Measurements from ENCODE around the gene KY.
A peak's percentile ranks its signal among the peaks of the same experiment; 100 is the strongest.

The KY gene, protein sequence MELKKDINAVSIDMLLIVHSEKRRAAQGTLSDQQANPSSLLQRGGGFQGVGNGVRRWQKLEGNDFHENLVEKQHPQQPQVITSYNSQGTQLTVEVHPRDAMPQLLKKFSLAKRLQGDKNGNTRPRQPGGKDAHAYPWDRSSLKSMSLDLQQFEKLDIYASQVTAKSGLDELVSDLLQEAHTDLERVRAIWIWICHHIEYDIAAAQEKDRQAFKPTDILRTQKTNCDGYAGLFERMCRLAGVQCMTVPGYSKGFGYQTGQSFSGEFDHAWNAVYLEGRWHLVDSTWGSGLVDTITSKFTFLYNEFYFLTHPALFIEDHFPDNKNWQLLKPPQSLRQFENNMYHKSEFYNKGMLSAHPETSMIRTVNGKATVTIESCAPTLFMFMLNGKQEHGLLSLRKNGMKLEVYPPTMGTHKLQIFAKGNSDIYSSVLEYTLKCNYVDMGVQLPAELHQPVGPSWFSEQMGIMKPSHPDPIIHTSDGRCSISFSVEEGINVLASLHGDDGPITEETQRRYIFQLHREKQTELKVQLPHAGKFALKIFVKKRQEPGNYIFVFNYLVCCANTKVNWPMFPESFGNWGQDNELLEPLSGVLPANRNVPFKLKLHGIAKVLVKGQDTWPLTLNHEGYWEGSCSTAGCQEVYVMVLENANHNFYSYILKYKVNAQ

DNA sequence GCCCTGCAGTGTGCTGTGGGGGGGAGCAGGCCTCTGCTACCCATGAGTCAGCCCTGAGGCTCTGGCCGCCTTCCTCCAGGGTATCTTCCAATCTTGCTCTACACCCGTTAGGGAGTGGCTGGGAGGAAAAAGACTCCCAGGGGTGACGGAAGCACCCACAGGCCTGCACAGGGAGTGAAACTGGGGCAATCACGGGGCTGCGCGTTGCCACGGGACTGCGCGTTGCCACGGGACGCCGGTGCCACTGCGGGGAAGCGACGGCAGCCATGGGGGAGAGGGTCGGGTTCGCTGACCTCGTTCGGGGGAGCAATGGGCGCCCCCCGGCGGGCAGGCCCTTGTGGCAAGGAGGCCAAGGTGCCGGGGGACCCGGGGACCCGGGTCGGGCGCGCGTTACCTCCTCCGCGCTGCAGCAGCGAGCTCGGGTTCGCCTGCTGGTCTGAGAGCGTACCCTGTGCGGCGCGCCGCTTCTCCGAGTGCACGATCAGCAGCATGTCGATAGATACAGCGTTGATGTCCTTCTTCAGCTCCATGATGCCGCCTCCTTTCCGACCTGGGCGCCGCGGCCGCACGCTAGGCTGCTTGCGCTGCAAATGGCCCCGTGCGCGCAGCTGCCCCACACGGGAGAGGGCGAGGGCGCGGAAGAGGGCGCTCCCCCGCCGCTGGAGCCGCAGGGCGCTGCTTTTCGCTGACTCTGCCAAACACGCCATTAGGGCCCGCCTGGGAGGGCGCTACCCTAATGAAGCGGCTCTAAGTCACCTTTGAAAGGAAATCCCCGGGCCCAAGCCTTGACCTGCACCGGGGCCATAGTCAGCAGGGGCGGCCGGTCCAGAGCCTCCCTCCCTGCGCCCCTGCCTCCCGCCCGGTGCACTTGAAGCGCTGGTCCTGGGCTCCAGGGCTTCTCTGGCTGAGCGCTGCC is at the start of gene KY:
KY (minus strand) TSS at position 592 of the 916 bp plus-strand sequence; CDS start at position 530, 62 bp downstream.
- DNase-seq = peak; percentile 56

DNA sequence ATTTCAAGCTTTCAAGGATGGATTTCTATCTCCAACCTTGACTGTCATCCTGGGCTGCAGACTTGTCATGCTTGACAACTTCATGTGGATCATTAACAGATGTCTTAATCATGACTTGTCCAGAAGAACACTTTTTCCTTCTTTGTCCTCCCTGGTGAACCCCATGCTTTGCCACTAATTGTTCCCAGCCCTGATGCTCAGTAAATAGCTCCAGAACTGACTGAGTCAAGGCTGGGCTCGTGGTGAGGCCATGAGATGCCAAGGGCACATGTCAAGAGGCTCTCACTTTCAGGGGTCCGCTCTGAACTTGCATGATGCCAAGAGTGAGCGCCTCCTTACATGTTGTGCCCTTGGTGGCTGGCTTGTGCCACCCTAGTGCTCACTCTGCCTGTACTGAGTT is 48.9 kb upstream of the KY start:
- no peak for DNase-seq

DNA sequence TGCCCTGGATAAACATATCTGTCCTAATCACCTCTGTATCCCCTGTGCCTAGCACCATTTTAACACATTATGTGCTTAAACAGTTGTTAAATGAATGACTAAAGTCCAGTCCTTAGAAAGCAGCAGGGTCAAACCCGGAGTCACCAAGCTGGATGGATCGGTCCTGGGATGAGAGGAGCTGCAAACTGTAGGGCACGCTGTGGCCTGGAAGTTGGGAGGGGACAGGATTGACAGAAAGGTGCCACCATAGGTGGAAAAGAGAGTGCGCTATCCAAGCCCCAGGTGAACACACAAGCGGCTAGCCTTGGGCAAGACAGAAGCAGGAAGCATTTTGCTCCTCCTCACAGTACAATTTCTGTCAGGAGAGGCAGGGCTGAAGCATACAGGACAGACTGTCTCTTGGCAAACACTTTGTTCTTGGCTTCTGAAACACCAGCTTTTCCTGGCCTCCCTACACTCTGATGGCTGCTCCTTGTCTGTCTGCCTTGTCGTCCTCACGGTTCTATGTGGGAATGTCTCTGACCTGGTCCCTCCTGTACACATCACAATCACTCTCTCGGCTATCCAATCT is 48.4 kb upstream of the KY start:
- no peak for DNase-seq

DNA sequence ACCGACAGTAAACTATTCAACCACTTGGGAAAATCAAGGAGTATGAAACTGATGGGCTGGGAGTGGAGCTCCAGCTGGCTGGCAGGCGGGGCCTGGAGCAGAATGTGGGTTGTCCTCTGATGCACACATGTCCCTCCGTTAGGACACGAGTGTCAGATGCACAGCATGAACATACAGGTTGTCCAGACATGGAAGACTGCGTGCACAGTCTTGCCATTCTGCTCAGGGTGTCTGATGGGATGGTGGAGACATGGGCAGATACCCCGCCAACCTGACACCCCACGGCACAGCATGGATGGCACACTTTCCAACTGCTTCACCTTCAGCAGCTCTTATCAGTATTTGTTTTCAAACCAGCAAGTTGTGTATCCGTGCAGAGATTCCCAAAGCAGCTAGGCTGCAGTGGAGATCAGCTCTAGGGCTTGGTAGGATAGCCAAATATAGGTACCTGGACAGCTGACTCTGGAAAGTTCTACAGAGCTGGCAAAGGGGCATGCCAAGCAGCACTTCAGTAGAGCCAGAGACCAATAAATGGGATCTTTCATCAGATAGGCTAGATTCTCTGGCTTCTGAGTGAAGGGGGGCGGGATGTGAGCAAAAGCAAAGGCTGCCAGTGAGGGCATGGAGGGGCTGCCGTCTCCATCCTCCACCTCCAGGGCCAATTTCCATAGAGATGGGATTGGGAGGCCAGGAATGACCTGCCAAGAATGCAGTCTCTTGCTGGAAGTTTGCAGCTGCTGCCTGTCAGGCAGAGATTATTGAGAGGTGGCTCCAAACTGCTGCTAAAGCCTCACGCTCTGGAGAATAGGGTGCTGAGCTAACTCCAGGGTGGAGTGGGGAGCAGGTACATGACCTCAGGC is 47.2 kb upstream of the KY start:
- DNase-seq = no peak

- DNase-seq = no peak
These were observed 45.3 kb upstream of the KY start for GRCh38 chr3:134696155-134696554.

DNA sequence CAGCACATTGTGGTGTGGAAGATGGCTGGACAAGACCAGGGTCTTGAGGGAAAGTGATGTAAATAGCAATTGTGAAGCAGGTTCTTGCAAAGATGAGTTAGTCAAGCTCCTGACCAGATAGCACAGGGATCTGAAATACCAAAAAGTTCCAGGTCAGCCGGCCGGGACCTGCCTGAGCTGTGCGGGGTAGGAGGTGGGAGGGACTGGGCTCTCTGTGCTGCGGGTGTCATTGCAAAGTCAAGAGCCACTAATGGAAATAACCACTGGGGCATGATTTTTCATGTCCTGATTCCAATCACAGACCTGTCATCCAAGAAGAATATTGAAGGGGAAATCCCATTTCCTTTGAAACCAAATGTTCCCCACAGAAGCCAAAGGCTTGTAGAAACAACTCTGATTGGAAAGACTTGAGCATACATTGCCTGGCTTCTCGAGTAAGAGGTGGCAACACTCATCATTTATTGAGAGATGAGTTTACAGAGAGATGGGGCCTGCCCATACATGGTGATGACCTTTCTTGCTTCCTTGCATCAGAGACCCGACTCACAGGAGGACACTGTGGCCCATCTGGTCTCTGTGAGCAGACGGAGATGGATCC is 44.2 kb upstream of the KY start:
- no peak for DNase-seq

DNA sequence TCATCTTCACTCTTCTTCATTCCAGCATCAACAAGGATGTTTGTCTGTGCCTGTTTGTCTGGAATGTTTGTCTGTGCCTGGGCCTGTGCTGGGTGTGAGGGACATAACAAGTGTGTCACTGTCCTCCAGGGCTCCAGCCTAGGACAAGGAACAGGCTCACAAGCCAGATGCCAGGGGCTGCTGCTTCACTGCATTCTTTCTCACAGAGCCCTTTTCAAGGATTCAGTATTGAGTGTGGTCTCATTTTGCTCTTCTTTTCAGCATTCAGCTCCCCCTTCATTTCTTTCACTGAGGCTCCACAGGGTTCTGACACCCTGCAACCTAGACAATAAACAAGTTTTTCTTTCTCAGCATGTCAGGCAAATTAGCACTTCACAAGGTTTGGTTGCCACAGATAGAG is 43.6 kb upstream of the KY start:
- DNase-seq = no peak

DNA sequence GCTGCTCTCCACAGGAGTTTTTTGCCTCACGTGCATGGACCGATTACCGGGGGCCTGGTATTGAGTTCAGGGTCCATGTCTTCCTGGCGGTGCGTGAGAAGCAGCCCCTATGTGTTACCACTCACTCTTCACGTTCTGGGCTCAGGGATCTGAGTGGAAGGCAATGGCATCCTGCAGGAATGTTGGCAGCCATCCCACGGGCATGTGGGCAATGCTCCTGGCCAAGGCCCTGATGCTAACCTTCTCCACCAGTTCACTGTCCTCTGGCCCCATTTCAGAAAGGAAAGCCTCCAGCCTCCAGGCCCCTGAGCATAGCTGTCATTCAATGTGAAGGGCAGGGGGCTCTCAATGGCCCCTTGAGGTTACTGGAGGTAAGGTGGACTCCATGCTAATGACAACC is 43.0 kb upstream of the KY start:
- no peak for DNase-seq

DNA sequence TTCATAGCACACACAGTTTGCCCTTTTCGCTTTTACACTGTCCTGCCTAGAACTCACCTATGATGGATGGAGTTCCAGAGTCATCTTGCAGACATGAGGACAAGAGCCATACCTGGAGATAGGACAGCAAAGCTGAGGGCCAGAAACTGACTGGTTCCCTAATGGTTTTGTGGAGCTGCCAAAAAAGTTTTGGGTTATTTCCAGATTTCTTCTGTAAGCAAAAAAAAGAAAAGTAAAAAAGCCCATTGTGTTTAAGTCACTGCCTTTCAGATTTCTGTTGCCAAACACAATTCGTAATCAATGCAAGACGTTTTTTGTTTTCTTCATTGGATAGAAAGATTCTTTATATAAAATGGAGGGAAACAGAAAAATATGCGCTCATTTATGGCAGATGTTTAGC is 42.4 kb upstream of the KY start:
- no peak for DNase-seq

DNA sequence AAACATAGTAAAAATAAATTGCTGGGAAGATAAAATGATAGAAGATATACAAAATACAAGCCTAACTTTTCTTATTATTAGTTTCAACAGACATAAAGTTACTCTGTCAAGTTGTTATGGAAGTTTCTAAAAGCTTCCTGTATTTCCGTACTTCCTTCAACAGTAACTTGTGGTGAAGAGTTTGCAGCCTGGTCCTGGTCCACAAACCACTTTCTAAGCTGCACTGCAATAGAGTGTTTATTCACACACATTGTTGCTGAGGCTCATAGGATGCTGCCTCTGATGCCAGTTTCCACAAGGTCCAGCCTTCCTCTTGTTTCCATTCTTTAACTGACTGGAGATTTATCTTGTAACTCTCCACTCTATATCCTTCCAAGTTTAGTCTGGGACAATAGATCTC is 39.4 kb upstream of the KY start:
- no peak for DNase-seq

DNA sequence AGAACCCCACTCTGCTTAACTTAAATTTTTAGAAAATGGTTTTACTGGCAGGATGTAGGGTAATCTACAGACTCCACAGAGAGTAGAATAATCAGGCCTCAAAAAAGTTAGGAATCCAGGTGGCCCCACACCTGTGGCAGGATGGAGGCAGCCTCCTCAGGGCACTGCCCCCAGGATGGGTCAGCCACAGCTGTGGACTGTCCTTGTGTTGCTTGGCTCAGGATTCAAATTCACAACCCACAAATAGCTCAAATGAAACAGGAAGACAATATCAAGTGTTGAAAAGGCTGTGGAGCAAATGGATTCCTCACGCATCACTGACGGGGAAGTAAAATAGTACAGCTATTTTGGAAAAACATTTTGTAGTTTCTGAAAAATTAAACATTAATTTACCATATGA is 36.8 kb upstream of the KY start:
- DNase-seq = no peak

DNA sequence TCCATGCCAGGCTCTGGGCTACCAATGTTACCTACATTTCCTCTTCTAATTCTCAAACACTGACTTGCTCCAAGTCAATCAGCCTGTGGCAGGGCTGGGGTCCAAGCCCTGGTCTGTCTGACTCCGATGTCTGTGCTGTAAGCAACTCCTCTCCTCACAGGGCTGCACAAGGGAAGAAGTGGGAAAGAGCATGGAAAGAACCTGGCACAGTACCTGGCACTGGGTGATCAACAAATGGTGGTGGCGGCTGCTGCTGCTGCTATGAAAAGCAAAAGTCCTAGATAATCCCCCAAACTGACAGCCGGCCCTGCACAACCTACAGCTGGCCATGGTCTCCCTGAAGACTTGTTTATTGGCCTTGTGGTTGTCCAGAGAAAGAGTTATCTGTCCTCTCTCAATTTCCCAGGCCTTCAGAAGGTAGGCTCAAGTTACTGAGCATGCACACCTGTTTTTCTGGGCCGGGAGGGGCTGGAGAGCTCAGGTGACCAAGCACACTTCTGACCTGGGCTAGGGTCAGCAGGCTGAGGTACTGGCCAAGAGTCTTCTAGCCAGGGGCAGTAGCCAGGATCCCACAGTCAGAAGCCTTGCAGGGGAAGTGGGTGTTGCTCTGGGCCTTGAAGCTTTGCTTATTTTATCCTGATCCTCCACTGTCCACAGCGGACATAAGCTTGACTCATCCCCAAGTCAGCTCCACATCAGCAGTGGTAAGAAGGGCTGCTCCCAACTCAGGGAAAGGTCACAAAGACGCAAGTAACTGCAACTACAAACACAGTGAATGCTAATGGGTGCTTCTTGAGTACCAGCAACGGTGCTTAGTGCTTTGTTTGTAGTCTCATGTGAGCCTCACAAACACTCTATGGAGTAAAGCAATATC is 35.3 kb upstream of the KY start:
- DNase-seq = peak; percentile 72

GRCh38 chr3:134682196-134682880 is 31.5 kb upstream of the KY start:
- peak; percentile 48 for DNase-seq

GRCh38 chr3:134681522-134681900 is 30.7 kb upstream of the KY start:
- no peak for DNase-seq

GRCh38 chr3:134680796-134681521 is 30.1 kb upstream of the KY start:
- DNase-seq = no peak

- DNase-seq = no peak
These were observed 27.1 kb upstream of the KY start for GRCh38 chr3:134677987-134678308.

DNA sequence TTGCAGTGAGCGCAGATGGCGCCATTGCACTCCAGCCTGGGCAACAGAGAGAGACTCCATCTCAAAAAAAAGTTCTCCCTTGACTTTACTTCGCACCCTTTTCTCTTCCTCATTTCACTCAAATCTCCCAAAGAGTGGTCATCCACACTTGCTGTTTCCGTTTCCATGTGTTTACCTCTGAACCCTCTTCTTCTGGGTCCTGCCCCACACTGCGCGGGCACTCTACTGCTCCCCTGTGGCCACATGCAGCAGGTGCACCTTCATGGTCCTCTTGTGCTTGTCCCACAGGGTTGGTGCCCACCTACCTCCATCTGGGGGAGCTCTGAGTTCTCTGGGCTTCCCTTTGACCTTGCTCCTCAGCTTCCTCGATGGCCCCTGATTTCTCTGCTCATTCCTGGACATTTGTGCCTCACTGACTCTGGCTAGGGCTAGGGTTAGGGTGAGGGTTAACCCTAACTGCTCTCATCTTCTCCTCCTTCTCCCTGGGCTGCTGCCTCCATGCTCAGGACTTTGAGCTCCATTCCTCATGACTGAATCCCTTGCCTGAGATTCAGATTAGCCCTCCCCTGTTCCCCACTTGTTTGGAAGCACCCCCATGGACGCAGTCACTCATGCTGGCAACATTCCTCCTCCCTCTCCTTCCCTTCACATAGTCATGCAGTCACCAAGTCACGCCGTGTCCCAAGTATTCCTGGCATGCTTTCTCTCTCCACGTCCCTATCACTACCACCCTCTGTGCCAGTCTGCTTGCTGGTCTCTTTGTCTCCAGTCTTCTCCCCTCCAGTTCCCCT is 26.6 kb upstream of the KY start:
- DNase-seq = no peak

- peak; percentile 20 for DNase-seq
These were observed 25.0 kb upstream of the KY start for GRCh38 chr3:134675726-134676256.

Data from fibroblast of skin of right biceps (primary cell).